ENCODE measurements around the gene OSBP2. TPM values are rescaled to one million over a fixed set of nuclear protein-coding genes. Genes with fewer than 3 reads are reported as not detected.
A peak's percentile ranks its signal among the peaks of the same experiment; 100 is the strongest.

Gene OSBP2
- polyA plus RNA-seq, 1 donor (not counting 4 experiments of a cell fraction or from before 2014, with no cell fraction given), result 3.0 TPM

- DNase-seq (ENCODE audit: low read depth, low spot score), result peak; percentile 25
- no peaks in the 10 kb centered on the region for H3K79me2 ChIP-seq (ENCODE audit: control insufficient read depth, insufficient read depth, low read length)
- no peaks in the 10 kb centered on the region for H3K4me1 ChIP-seq (ENCODE audit: control insufficient read depth, extremely low read depth, insufficient read depth, low read length)
- dilution Hi-C loops (cut with MboI; ENCODE audit: extremely low pct_ligation_motif_present, low sequenced_read_pairs), result no loop called here
- H2AFZ ChIP-seq (ENCODE audit: control insufficient read depth, low read length), result no peak overlapping the region
- FAIRE-seq, result peak; percentile 79
- H3K36me3 ChIP-seq (ENCODE audit: control insufficient read depth in 2 of 2, extremely low read depth in 1 of 2, insufficient read depth in 2 of 2, low read length in 2 of 2), result no peaks in the 10 kb centered on the region
- no peak overlapping the region for H3K4me3 ChIP-seq (ENCODE audit: control insufficient read depth in 2 of 3, extremely low read depth in 1 of 3, insufficient read depth in 2 of 3, low read depth in 1 of 3, low read length in 3 of 3)
- no peaks in the 10 kb centered on the region for H3K27me3 ChIP-seq (ENCODE audit: control insufficient read depth, extremely low read depth, insufficient read depth, low read length)
- H4K20me1 ChIP-seq (ENCODE audit: control insufficient read depth, extremely low read depth, insufficient read depth, low read length), result no peaks in the 10 kb centered on the region
- no peak overlapping the region for H3K9ac ChIP-seq (ENCODE audit: control insufficient read depth, extremely low read depth, insufficient read depth, low read length)
- no peak for TF ChIP-seq EZH2 (IDR thresholded peaks at IDR 0.05; ENCODE audit: low read length)
- peak; percentile 83 to 87 (median 83) for TF ChIP-seq CTCF (optimal IDR thresholded peaks at IDR 0.05 in 1 of 3, IDR thresholded peaks at IDR 0.05 in 1 of 3, conservative IDR thresholded peaks at IDR 0.05 in 1 of 3; ENCODE audit: extremely low read depth in 1 of 3, insufficient read depth in 2 of 3, low read length in 3 of 3)
- H3K4me2 ChIP-seq (ENCODE audit: control insufficient read depth, extremely low read depth, insufficient read depth, low read depth, low read length), result no peak overlapping the region
- no peak overlapping the region for H3K27ac ChIP-seq (ENCODE audit: control insufficient read depth, insufficient read depth, low read length)
- no peaks in the 10 kb centered on the region for H3K9me3 ChIP-seq (ENCODE audit: control insufficient read depth, low read depth, low read length)
- H3K9me1 ChIP-seq (ENCODE audit: control insufficient read depth, extremely low read depth, insufficient read depth, low read length), result no peaks in the 10 kb centered on the region
Observed at GRCh38 chr22:30754971-30755758, 60.5 kb downstream of the OSBP2 start.

- Histone ChIP-seq H3K9me1 (ENCODE audit: control insufficient read depth, extremely low read depth, insufficient read depth, low read length) (no peaks in the 10 kb centered on the region), H3K4me2 (ENCODE audit: control insufficient read depth, extremely low read depth, insufficient read depth, low read depth, low read length) (no peak overlapping the region), H3K4me3 (ENCODE audit: control insufficient read depth in 2 of 3, extremely low read depth in 1 of 3, insufficient read depth in 2 of 3, low read depth in 1 of 3, low read length in 3 of 3) (no peak overlapping the region), H3K27ac (ENCODE audit: control insufficient read depth, insufficient read depth, low read length) (no peak overlapping the region), H3K79me2 (ENCODE audit: control insufficient read depth, insufficient read depth, low read length) (no peaks in the 10 kb centered on the region), H3K9ac (ENCODE audit: control insufficient read depth, extremely low read depth, insufficient read depth, low read length) (no peak overlapping the region), H2AFZ (ENCODE audit: control insufficient read depth, low read length) (no peak overlapping the region), H3K9me3 (ENCODE audit: control insufficient read depth, low read depth, low read length) (no peaks in the 10 kb centered on the region), H3K4me1 (ENCODE audit: control insufficient read depth, extremely low read depth, insufficient read depth, low read length) (no peaks in the 10 kb centered on the region), H3K36me3 (ENCODE audit: control insufficient read depth in 2 of 2, extremely low read depth in 1 of 2, insufficient read depth in 2 of 2, low read length in 2 of 2) (no peaks in the 10 kb centered on the region), H4K20me1 (ENCODE audit: control insufficient read depth, extremely low read depth, insufficient read depth, low read length) (no peaks in the 10 kb centered on the region), H3K27me3 (ENCODE audit: control insufficient read depth, extremely low read depth, insufficient read depth, low read length) (no peaks in the 10 kb centered on the region)
- dilution Hi-C loops (cut with MboI; ENCODE audit: extremely low pct_ligation_motif_present, low sequenced_read_pairs), result no loop called here
- DNase-seq (ENCODE audit: low read depth, low spot score) (no peak), FAIRE-seq (no peak)
- TF ChIP-seq CTCF (optimal IDR thresholded peaks at IDR 0.05 in 1 of 3, IDR thresholded peaks at IDR 0.05 in 1 of 3, conservative IDR thresholded peaks at IDR 0.05 in 1 of 3; ENCODE audit: extremely low read depth in 1 of 3, insufficient read depth in 2 of 3, low read length in 3 of 3) (no peak), EZH2 (IDR thresholded peaks at IDR 0.05; ENCODE audit: low read length) (no peak)
Observed at GRCh38 chr22:30755759-30756124, 61.1 kb downstream of the OSBP2 start.

All from keratinocyte (primary cell).